H9 (cell line): ENCODE data around the gene SNX33. TPM values are rescaled to one million over a fixed set of nuclear protein-coding genes. Genes with fewer than 3 reads are reported as not detected.

Experiments used
- DNase-seq: peaks from one replicate; pipeline ENCODE4 v3.0.0-alpha.2; 2017
- H2AFZ ChIP-seq: one replicate; pipeline ENCODE4 v1.6.1; 2013; ENCODE audit warnings: mild to moderate bottlenecking, low read length, control low read depth, moderate library complexity
- H2AK5ac ChIP-seq: 2 replicates; pipeline ENCODE4 v1.6.1; 2013; ENCODE audit warnings: low read length, control low read depth, mixed read lengths; ENCODE audit not compliant: insufficient read length
- H2BK120ac ChIP-seq: one replicate; pipeline ENCODE4 v1.6.1; 2013; ENCODE audit warnings: low read depth, mild to moderate bottlenecking, low read length, control low read depth, inconsistent platforms; ENCODE audit not compliant: poor library complexity, severe bottlenecking
- H2BK12ac ChIP-seq: 2 replicates; pipeline ENCODE4 v1.6.1; 2013; ENCODE audit warnings: low read length, control low read depth, mixed read lengths, low read depth; ENCODE audit not compliant: insufficient read length
- H2BK15ac ChIP-seq: 2 replicates; pipeline ENCODE4 v1.6.1; 2013; ENCODE audit warnings: low read depth, low read length, control low read depth
- H2BK20ac ChIP-seq: one replicate; pipeline ENCODE4 v1.6.1; 2013; ENCODE audit warnings: low read depth, mild to moderate bottlenecking, low read length, control low read depth, inconsistent platforms; ENCODE audit not compliant: poor library complexity, severe bottlenecking
- H2BK5ac ChIP-seq: 2 replicates; pipeline ENCODE4 v1.6.1; 2013; ENCODE audit warnings: low read length, control low read depth, mixed read lengths; ENCODE audit not compliant: insufficient read length
- H3K14ac ChIP-seq: 2 replicates; pipeline ENCODE4 v1.6.1; 2013; ENCODE audit warnings: low read length, control low read depth; ENCODE audit not compliant: insufficient read depth
- H3K18ac ChIP-seq: 2 replicates; pipeline ENCODE4 v1.6.1; 2013; ENCODE audit warnings: low read depth, mild to moderate bottlenecking, mixed read lengths, low read length, control low read depth; ENCODE audit not compliant: insufficient read length
- H3K23ac ChIP-seq: 2 replicates; pipeline ENCODE4 v1.6.1; 2013; ENCODE audit warnings: low read length, control low read depth, mixed read lengths, low read depth; ENCODE audit not compliant: insufficient read length
- H3K23me2 ChIP-seq: 2 replicates; pipeline ENCODE4 v1.6.1; 2013; ENCODE audit warnings: low read depth, mild to moderate bottlenecking, mixed read lengths, low read length, control low read depth; ENCODE audit not compliant: insufficient read length, poor library complexity, severe bottlenecking
- H3K27ac ChIP-seq: 2 replicates; pipeline ENCODE4 v1.5.1; 2013; ENCODE audit warnings: low read length, control low read depth, mixed read lengths, low read depth; ENCODE audit not compliant: insufficient read length
- H3K27me3 ChIP-seq: 2 replicates; pipeline ENCODE4 v1.6.1; 2013; ENCODE audit warnings: low read length, control low read depth, inconsistent platforms; ENCODE audit not compliant: insufficient read depth
- H3K4ac ChIP-seq: 2 replicates; pipeline ENCODE4 v1.6.1; 2013; ENCODE audit warnings: low read depth, mild to moderate bottlenecking, control low read depth, inconsistent platforms, low read length, moderate library complexity
- H3K4me1 ChIP-seq: 2 replicates; pipeline ENCODE4 v1.6.1; 2013; ENCODE audit warnings: low read length, control low read depth, inconsistent platforms; ENCODE audit not compliant: insufficient read depth
- H3K4me2 ChIP-seq: 2 replicates; pipeline ENCODE4 v1.6.1; 2013; ENCODE audit warnings: low read length, control low read depth, mixed read lengths; ENCODE audit not compliant: insufficient read length, insufficient read depth
- H3K56ac ChIP-seq: 2 replicates; pipeline ENCODE4 v1.6.1; 2013; ENCODE audit warnings: low read depth, mild to moderate bottlenecking, mixed read lengths, low read length, control low read depth; ENCODE audit not compliant: insufficient read length
- H3K79me1 ChIP-seq: 2 replicates; pipeline ENCODE4 v1.6.1; 2013; ENCODE audit warnings: low read depth, mild to moderate bottlenecking, moderate library complexity, low read length, control low read depth, inconsistent platforms; ENCODE audit not compliant: insufficient read depth, poor library complexity, severe bottlenecking
- H3K79me2 ChIP-seq: 2 replicates; pipeline ENCODE4 v1.6.1; 2013; ENCODE audit warnings: low read length, control low read depth, inconsistent platforms; ENCODE audit not compliant: insufficient read depth
- H3K9ac ChIP-seq: 2 replicates; pipeline ENCODE4 v1.6.1; 2013; ENCODE audit warnings: low read length, control low read depth, mixed read lengths; ENCODE audit not compliant: insufficient read length; ENCODE audit errors: extremely low read depth
- H3K9me3 ChIP-seq: one replicate; pipeline ENCODE4 v1.6.1; 2013; ENCODE audit warnings: low read depth, low read length, inconsistent platforms; ENCODE audit not compliant: control insufficient read depth
- H3T11ph ChIP-seq: one replicate; pipeline ENCODE4 v1.6.1; 2013; ENCODE audit warnings: mild to moderate bottlenecking, low read length, control low read depth, inconsistent platforms
- H4K20me1 ChIP-seq: one replicate; pipeline ENCODE4 v1.6.1; 2013; ENCODE audit not compliant: control insufficient read depth, insufficient read length, insufficient read depth
- H4K5ac ChIP-seq: 2 replicates; pipeline ENCODE4 v1.6.1; 2013; ENCODE audit warnings: low read depth, mild to moderate bottlenecking, mixed read lengths, low read length, control low read depth; ENCODE audit not compliant: insufficient read length
- H4K8ac ChIP-seq: replicated peaks from 2 replicates; pipeline ENCODE4 v1.6.1; 2013; ENCODE audit warnings: low read length, control low read depth, mixed read lengths, low read depth; ENCODE audit not compliant: insufficient read length
- H4K91ac ChIP-seq: 2 replicates; pipeline ENCODE4 v1.6.1; 2013; ENCODE audit warnings: low read depth, mild to moderate bottlenecking, moderate library complexity, mixed read lengths, low read length, control low read depth; ENCODE audit not compliant: insufficient read length
- H3K27ac Mint-ChIP-seq, 3 experiments: 2 replicates in 2 of 3; 3 replicates in 1 of 3; pipeline ENCODE4 v1.8.0; 2020 to 2021; ENCODE audit warnings: mixed read lengths in 3 of 3, mild to moderate bottlenecking in 1 of 3, moderate library complexity in 1 of 3
- H3K27me3 Mint-ChIP-seq: 2 replicates; pipeline ENCODE4 v1.8.0; 2021; ENCODE audit warnings: low read depth, mild to moderate bottlenecking, moderate library complexity, mixed read lengths
- H3K36me3 Mint-ChIP-seq, 3 experiments: 2 replicates in 2 of 3; 3 replicates in 1 of 3; pipeline ENCODE4 v1.8.0; 2020 to 2021; ENCODE audit warnings: low read depth in 3 of 3, mixed read lengths in 3 of 3; ENCODE audit not compliant: insufficient read depth in 1 of 3
- H3K4me1 Mint-ChIP-seq, 2 experiments: 2 replicates each; pipeline ENCODE4 v1.8.0; 2020; ENCODE audit warnings: mixed read lengths in 2 of 2
- H3K4me3 Mint-ChIP-seq, 2 experiments: 2 replicates in 1 of 2; 3 replicates in 1 of 2; pipeline ENCODE4 v1.8.0; 2020 to 2021; ENCODE audit warnings: mild to moderate bottlenecking in 2 of 2, mixed read lengths in 2 of 2, moderate library complexity in 1 of 2
- H3K9me3 Mint-ChIP-seq, 2 experiments: 2 replicates in 1 of 2; 3 replicates in 1 of 2; pipeline ENCODE4 v1.8.0; 2020; ENCODE audit warnings: mild to moderate bottlenecking in 2 of 2, mixed read lengths in 2 of 2, moderate library complexity in 1 of 2
- WGBS: extraction: QIAGEN DNeasy Blood & Tissue Kit; methylation state at CpG from one replicate; pipeline ENCODE4 v1.1.7; 2013; ENCODE audit warnings: missing lambda C conversion rate, low lambda C conversion rate, mixed read lengths; ENCODE audit not compliant: insufficient read length; ENCODE audit errors: extremely low coverage; 5-methylcytosine and 5-hydroxymethylcytosine counted together
- total RNA-seq: library from RNA; stranded (reverse); gene quantifications from 2 replicates; pipeline ENCODE4 v1.2.1, GENCODE V29; 2021
- TF ChIP-seq, protein P1 (sequence below): fragments of 200-600 bp; sonication (generic); conservative IDR thresholded peaks from 3 replicates; pipeline ENCODE4 v1.8.0; 2021; ENCODE audit warnings: antibody characterized with exemption, mild to moderate bottlenecking

Gene SNX33
- total RNA-seq, 1 experiment from 2014 or later, result 17.7 TPM

DNA sequence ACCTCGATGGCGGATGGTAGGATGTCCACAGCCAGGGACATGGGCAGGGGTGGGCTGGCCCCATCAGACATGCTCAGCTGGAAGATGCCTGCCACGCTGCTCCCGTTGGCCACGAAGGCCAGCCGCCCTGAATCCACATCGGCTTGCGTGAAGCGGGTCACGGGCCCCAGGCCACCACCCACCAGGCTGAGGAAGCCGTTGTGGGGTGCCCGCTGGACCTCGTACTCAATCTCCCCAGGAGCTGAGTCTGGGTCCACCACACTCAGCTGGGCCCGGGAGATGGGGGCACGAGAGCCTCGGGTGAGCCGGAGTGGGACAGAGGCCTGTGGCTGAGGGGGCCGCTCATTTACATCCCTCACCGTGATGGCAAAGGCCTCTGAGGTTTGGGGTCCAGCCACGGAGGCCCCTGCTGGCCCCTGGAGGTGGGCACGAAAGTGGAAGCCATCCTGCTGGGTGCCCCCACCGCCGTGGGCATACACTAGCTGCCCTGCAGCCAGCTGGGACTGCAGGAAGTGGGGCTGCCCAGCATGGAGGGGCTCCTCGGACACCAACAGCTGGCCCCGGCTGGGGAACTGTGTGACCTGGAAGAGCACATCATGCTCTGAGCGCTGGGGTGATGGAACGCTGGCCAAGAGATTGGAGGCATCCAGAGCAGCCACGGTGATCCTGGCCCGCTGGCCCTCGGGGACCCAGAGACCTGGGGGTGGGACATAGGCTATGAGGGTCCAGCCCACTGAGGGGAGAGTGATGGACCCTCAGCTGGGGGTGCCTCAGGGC is 29.2 kb downstream of the SNX33 start:
- H3K9me3 Mint-ChIP-seq, result no peaks in the 10 kb centered on the region
- H3K4me3 Mint-ChIP-seq, result no peak overlapping the region
- no peak overlapping the region for H3K27ac ChIP-seq
- TF ChIP-seq, protein P1, sequence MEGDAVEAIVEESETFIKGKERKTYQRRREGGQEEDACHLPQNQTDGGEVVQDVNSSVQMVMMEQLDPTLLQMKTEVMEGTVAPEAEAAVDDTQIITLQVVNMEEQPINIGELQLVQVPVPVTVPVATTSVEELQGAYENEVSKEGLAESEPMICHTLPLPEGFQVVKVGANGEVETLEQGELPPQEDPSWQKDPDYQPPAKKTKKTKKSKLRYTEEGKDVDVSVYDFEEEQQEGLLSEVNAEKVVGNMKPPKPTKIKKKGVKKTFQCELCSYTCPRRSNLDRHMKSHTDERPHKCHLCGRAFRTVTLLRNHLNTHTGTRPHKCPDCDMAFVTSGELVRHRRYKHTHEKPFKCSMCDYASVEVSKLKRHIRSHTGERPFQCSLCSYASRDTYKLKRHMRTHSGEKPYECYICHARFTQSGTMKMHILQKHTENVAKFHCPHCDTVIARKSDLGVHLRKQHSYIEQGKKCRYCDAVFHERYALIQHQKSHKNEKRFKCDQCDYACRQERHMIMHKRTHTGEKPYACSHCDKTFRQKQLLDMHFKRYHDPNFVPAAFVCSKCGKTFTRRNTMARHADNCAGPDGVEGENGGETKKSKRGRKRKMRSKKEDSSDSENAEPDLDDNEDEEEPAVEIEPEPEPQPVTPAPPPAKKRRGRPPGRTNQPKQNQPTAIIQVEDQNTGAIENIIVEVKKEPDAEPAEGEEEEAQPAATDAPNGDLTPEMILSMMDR, result no peak
- no peak overlapping the region for H2BK120ac ChIP-seq
- no peaks in the 10 kb centered on the region for H3K9me3 ChIP-seq
- no peaks in the 10 kb centered on the region for H3K23me2 ChIP-seq
- no peak overlapping the region for H2BK12ac ChIP-seq
- no peaks in the 10 kb centered on the region; a peak in 1 of 7 replicates for H3K36me3 Mint-ChIP-seq
- H2BK15ac ChIP-seq, result no peak overlapping the region
- H3K4me1 ChIP-seq, result peaks cover 8% of the 10 kb centered on the region; the same call in 1 of the 2 replicates
- H3K27me3 ChIP-seq, result no peaks in the 10 kb centered on the region
- no peak for DNase-seq
- no peak overlapping the region for H2AK5ac ChIP-seq
- H3K14ac ChIP-seq, result no peak overlapping the region
- no peak overlapping the region for H2BK5ac ChIP-seq
- no peak overlapping the region for H4K8ac ChIP-seq
- H3K27me3 Mint-ChIP-seq, result peaks cover 5% of the 10 kb centered on the region
- WGBS, result no CpG with 5 or more reads among the region's 30 CpGs
- no peaks in the 10 kb centered on the region for H3K79me2 ChIP-seq
- no peak overlapping the region for H2AFZ ChIP-seq
- no peak overlapping the region for H3K27ac Mint-ChIP-seq
- H4K5ac ChIP-seq, result no peak overlapping the region
- H3K4ac ChIP-seq, result no peak overlapping the region
- H3K56ac ChIP-seq, result no peak overlapping the region
- no peaks in the 10 kb centered on the region for H4K20me1 ChIP-seq
- H3K79me1 ChIP-seq, result no peaks in the 10 kb centered on the region
- no peak overlapping the region for H3K4me2 ChIP-seq
- no peak overlapping the region for H3K18ac ChIP-seq
- H3K9ac ChIP-seq, result no peak overlapping the region
- H3K23ac ChIP-seq, result no peak overlapping the region
- H3K4me1 Mint-ChIP-seq, result peaks cover 26 to 41% of the 10 kb centered on the region in 2 experiments
- H2BK20ac ChIP-seq, result no peak overlapping the region
- H3T11ph ChIP-seq, result no peak overlapping the region
- no peak overlapping the region for H4K91ac ChIP-seq
